ENCODE results near the gene SULT1A2.

- TF ChIP-seq CTCF (conservative IDR thresholded peaks at IDR 0.05): no peak
- no peak for TF ChIP-seq EZH2 (IDR thresholded peaks at IDR 0.05; ENCODE audit: low read depth)
These were observed 48.5 kb downstream of the SULT1A2 start for GRCh38 chr16:28548306-28548802.

Measured in PC-9 (cell line).